GM18907 (cell line): ENCODE measurements around the gene TXNRD1.

Experiments
- ATAC-seq: cut with Tn5 transposase; IDR thresholded peaks from one replicate; pipeline ENCODE4 v1.9.1; 2021; ENCODE audit warnings: mild to moderate bottlenecking, moderate library complexity; ENCODE audit not compliant: unreplicated experiment

TXNRD1 gene

DNA sequence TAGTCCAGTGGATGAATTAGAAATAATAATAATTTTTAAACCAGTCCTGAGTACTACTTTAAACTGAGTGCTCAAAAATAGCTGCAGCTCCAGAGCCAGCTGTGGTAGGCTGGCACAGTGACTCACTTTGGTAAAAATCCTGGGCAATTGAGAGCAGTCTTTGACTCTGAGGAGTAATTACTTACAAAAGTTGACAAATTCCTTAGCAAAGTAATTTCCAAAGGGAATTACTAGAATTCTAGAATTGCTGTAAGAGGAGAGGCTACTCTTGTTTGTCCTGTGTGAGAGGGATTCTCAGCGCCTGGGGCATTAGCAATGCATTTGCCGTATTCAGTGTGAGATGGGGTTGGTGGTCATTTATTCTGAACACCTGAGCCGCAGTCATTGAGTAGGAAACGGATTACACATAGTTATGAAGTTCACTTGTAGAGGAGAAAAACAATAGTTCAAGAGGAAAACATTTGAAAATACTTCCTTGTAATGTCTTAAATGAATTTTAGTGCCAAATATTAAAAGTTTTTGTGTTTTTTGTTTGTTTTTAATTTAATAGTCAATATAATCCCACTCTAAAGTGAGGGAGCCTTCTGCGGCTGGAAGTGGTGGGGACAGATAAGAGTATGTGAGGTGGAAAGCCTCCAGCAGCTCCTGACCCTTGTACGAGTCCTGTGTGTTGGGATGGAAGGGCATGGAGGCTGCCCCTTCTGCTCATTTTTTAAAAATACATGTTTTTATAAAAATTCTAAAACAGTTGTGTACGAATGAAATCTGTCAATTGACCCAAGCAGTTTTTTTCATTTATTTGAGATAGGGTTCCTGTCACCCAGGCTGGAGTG is 129.9 kb downstream of the TXNRD1 start:
- no peak for ATAC-seq

DNA sequence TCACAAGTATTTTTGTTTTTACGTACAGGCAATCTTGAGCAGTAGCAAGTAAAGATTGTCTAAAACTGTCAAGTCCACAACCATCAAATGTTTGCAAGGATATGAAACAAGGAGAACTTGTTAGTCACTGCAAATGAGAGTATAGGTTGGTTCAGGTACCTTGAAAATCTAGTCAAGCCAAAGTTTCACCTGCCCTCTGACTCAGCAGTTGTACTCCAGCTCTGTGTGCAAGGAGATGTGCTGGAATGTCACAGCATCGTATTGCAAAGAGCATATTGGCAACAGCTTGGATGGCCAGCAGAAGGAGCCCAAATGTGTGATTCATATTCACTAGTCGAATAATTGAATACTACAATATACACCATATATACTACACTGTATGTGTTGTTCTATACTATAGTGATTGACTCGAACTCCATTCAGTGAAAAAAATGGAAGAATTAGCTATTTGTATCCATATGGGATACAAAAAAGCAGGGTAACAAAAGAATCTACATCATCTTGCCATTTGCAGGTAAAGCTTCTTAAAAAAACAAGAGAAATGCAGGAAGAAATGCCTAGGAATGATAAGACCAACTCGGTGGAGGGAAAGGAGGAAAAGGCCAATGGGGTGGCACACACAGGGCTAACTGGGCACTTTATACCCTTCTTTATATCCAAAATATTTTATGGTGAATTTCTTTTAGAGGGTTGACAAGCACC is 131.9 kb downstream of the TXNRD1 start:
- no peak for ATAC-seq

DNA sequence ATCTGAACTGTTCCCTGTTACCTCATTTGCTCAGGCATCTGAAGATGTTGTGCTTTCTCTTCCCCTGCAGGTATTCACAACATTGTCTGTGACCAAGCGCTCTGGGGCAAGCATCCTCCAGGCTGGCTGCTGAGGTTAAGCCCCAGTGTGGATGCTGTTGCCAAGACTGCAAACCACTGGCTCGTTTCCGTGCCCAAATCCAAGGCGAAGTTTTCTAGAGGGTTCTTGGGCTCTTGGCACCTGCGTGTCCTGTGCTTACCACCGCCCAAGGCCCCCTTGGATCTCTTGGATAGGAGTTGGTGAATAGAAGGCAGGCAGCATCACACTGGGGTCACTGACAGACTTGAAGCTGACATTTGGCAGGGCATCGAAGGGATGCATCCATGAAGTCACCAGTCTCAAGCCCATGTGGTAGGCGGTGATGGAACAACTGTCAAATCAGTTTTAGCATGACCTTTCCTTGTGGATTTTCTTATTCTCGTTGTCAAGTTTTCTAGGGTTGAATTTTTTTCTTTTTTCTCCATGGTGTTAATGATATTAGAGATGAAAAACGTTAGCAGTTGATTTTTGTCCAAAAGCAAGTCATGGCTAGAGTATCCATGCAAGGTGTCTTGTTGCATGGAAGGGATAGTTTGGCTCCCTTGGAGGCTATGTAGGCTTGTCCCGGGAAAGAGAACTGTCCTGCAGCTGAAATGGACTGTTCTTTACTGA is 132.9 kb downstream of the TXNRD1 start:
- no peak for ATAC-seq

DNA sequence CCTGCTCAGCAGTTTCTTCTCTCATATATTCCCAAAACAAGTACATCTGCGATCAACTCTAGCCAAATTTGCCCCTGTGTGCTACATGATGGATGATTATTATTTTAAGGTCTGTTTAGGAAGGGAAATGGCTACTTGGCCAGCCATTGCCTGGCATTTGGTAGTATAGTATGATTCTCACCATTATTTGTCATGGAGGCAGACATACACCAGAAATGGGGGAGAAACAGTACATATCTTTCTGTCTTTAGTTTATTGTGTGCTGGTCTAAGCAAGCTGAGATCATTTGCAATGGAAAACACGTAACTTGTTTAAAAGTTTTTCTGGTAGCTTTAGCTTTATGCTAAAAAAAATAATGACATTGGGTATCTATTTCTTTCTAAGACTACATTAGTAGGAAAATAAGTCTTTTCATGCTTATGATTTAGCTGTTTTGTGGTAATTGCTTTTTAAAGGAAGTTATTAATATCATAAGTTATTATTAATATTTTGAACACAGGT is 133.5 kb downstream of the TXNRD1 start:
- no peak for ATAC-seq

- no peak for ATAC-seq
Measured at GRCh38 chr12:104350211-104351056, 134.9 kb downstream of the TXNRD1 start.

GRCh38 chr12:104351057-104351983 is 135.7 kb downstream of the TXNRD1 start:
- ATAC-seq: no peak

GRCh38 chr12:104352106-104352713 is 136.6 kb downstream of the TXNRD1 start:
- no peak for ATAC-seq

DNA sequence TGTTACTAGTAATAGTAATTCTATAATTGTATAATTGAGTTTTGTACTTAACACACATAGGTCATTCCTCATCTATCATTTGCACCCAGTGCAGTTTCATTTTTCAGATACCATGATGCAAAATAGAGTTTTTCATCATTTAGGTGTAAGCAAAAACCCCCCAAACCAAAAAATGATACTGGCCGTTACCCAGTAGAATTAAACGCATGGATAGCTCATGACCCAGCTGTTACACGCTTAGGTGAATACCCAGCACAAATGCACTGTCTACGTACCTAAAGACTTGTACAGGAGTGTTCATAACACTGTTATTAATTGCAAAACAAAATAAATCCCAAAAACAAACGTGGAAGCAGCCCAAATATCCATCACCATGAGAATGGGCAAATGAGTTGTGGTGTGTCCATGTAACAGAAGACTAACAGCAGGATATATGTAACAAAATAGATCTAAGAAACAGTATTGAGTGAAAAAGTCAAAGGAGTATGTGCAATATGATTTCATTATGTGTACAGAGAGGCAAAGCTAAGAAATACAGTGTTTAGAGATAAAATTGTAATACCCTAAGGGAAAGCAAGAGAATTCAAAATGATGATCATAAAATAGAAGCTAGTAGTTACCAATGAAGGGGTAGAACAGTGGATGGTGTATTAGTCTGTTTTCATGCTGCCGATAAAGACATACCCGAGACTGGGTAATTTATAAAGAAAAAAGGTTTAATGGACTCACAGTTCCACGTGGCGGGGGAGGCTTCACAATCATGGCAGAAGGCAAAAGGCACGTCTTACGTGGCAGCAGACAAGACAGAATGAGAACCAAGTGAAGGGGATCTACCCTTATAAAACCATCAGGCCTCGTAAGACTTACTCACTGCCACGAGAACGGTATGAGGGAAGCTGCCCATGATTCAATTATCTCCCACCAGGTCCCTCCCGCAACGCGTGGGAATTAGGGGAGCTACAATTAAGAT is 137.7 kb downstream of the TXNRD1 start:
- no peak for ATAC-seq

GRCh38 chr12:104354167-104354867 is 138.7 kb downstream of the TXNRD1 start:
- ATAC-seq: no peak

- no peak for ATAC-seq
Measured at GRCh38 chr12:104354868-104355570, 139.4 kb downstream of the TXNRD1 start.

DNA sequence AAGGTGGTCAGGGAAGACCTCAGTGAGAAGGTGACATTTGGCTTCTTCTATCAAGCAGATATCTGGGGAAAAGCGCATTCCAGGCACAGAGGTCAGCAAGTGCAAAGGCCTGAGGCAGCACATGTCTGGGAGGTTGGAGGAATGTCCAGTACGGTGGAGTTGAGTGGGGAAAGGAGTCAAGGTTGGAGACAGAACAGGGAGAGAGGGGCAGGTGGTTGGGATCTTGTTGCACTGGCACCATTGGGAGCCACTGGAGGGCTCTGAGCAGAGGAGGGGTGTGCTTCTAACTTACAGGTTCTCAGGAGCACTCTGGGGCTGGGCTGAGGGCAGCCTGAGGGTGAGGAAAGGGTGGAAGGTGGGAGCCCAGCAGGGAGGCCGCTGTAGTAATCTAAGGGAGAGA is 140.1 kb downstream of the TXNRD1 start:
- no peak for ATAC-seq

GRCh38 chr12:104356231-104357115 is 140.9 kb downstream of the TXNRD1 start:
- ATAC-seq: no peak

- ATAC-seq: no peak
Measured at GRCh38 chr12:104357421-104357952, 141.9 kb downstream of the TXNRD1 start.

DNA sequence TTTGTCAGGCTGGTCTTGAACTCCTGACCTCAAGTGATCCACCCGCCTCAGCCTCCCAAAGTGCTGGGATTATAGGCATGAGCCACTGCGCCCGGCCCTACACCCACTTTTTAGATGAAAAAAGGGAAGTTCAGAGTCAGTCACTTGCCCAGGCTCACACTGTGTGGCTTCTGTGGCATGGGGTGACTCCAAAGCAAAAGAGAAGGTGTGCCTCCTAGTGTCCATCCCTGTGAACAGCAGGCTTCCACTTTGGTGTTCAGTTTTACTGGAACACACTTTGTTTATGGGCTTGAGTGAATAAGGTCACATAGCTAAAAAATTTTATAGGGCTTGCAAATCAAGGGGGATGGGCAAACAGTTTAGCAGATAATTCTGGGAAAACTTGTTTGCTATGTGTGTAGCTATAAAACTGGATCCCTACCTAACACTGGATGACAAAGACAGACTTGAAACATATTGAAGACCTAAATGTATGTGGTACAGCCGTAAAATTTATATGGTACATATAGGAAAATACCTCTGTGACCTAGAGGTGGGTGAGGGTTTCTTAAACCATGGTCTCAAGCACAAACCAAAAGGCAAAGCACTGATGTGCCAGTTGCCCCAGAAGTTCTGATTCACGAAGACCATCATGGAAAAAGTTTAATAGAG is 142.9 kb downstream of the TXNRD1 start:
- peak; percentile 73 for ATAC-seq

- no peak for ATAC-seq
Measured at GRCh38 chr12:104359216-104359615, 143.6 kb downstream of the TXNRD1 start.
